HG02571 (cell line): Measurements from ENCODE around the gene ACAP2.
A peak's percentile ranks its signal among the peaks of the same experiment; 100 is the strongest.
"Not testable (repeated sequence)": the region's sequence is repeated elsewhere in the genome, so short reads cannot be mapped to it uniquely, and the experiment has no call there.

ENCODE experiments used
- ATAC-seq: cut with Tn5 transposase; IDR thresholded peaks from one replicate; pipeline ENCODE4 v1.9.1; 2021; ENCODE audit warnings: mild to moderate bottlenecking, moderate library complexity; ENCODE audit not compliant: unreplicated experiment

ACAP2 gene

DNA sequence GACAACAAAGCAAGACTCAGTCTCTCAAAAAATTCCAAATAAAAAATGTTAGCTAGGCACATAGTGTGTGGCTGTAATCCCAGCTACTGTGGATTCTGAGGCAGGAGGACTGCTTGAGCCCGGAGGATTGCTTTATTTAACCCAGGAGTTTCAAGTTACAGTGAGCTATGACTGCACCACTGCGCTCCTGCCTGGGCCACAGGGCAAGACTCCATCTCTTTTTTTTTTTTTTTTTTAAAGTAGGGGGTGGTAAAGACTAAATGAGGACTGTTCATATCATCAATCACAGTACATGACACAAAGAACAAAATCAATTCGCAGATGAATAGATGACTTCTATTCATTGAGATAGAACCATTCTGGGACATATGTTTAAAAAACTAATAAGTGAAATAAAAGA, 48.1 kb downstream of the ACAP2 start:
- no peak for ATAC-seq

GRCh38 chr3:195394024-195394423, 48.8 kb downstream of the ACAP2 start:
- ATAC-seq = peak; percentile 69

DNA sequence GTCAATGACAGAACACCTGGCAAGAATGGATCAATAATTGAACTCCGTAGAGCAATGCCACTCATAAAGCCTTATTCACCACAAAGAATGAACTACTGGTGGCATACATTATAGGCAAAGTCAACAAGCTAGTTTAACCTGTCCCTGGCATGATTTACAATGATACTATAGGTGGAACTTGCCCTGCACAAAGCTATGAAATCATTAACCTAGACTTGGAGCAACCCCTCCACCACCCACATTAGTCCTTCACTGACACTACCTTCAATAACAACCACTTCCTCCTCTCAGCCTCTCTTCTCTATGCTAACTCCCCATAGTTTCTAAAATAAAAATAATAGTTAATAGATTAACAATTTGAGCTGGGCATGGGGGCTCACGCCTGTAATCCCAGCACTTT, 54.4 kb downstream of the ACAP2 start:
- ATAC-seq = no peak

GRCh38 chr3:195386739-195387138, 56.1 kb downstream of the ACAP2 start:
- ATAC-seq = no peak

GRCh38 chr3:195385526-195385925, 57.3 kb downstream of the ACAP2 start:
- ATAC-seq = no peak

GRCh38 chr3:195384952-195385351, 57.9 kb downstream of the ACAP2 start:
- ATAC-seq = no peak

GRCh38 chr3:195372220-195372619, 70.6 kb downstream of the ACAP2 start:
- no peak for ATAC-seq

GRCh38 chr3:195366200-195366925, 76.5 kb downstream of the ACAP2 start:
- ATAC-seq = no peak

DNA sequence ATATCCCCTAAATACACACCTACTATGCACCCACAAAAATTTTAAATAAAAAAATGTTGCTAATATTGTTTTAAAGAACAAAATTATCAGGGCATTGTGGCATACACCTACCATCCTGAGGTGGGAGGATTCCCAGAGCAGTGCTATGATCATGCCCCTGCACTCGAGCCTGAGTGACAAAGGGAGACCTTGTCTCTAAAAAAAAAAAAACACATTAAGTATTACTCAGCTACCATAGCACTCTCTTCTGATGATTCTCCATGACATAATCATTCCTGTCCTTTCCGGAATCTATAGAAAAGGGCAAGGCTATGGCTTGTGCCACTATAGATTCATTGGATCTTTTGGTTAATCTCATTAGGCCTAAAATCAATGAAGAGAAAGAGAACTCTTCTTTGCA, 77.4 kb downstream of the ACAP2 start:
- ATAC-seq = no peak

- ATAC-seq = not testable (repeated sequence)
Observed at GRCh38 chr3:195357797-195358196, 85.0 kb downstream of the ACAP2 start.

DNA sequence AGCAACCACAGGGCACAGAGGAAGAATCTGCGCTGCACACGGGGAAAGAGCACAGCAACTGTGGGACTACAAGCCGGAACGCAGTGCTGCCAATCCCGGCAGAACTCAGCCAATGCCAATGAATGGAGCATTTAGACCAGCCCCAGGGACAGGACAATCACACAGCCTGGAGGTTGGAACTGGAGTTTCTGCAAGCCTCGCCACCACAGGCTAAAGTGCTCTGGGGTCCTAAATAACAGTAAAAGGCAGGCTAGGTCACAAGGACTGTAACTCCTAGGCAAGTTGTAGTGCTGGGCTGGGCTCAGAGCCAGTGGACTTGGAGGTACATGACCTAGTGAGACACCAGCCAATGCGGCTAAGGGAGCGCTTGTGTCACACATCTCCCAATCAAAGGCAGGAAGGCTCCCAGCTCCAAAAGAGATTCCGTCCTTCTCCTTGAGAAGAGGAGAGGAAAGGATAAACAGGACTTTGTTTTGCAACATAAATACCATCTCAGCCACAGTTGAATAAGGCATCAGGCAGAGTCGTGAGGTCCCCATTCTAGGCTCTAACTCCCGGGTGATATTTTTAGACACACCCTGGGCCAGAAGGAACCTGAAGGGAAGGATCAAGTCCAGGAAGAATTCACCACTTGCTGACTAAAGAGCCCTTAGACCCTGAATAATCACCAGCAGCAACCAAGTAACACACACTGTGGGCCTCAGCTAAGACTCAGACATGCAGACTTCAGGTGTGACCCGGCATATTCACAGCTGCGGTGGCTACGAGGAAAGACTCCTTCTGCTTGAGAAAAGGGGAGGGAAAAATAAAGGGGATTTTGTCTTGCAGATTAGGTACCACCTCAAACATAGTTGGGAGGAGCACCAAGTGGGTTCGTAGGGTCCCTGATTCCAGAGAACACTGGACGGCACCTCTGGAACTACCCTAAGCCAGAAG, 86.4 kb downstream of the ACAP2 start:
- no peak for ATAC-seq

DNA sequence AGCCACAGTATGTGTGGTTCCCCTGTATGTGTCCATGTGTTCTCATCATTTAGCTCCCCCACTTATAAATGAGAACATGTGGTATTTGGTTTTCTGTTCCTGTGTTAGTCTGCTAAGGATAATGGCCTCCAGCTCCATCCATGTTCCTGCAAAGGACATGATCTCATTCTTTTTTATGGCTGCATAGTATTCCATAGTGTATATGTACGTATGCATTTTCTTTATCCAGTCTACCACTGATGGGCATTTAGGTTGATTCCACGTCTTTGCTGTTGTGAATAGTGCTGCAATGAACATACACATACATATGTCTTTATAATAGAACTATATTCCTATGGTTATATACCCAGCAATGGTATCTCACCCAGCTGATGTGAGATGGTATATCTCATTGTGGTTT, 88.8 kb downstream of the ACAP2 start:
- ATAC-seq = not testable (repeated sequence)

DNA sequence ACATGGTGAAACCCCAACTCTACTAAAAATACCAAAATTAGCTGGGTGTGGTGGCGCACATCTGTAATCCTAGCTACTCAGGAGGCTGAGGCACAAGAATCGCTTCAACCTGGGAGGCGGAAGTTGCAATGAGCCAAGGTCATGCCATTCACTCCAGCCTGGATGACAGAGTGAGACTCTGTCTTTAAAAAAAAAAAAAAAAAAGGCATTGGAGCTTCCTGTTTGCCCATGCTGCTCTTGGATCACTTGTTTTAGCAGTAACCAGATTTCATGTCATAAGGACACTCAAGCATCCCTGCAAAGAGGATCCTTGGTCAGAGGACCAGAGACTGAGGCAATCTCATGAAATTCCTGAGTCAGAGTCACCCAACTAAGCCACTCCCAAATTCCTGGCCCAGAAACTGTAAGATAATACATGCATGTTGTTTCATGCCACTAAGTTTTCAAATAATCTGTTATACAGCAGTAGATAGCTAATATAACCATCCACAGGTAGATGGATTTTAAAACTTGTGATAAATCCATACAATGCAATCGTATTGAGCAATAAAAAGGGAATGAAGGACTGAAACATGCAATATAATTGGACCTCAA, 89.8 kb downstream of the ACAP2 start:
- ATAC-seq = no peak

DNA sequence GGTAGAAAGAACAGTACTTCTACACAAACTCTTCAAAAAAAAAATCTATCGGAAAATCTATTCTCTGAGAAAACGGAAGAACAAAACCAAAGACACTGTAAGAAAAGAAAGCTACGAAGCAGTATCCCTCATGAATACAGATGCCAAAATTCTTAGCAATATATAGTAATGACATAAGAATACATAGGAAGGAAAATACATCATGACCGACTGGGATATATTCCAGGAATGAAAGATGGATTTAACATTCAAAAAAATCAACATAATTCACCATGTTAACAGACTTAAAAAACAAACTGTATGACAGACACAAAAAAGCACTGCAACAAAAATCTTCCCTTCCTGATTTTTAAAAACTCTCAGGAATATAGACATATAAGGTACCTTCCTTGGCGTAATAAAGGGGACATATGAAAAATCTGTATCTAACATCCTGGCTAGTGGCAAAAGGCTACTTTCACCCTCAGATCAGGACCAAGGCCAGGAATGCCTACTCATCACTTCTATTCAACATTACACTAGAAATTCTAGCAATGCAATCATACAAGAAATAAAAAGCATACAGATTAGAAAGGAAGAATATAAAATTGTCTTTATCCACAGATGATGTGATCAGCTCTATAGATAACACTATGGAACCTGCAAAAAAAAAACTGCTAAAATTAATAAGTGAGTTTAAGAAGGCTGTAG, 94.2 kb downstream of the ACAP2 start:
- ATAC-seq = no peak

DNA sequence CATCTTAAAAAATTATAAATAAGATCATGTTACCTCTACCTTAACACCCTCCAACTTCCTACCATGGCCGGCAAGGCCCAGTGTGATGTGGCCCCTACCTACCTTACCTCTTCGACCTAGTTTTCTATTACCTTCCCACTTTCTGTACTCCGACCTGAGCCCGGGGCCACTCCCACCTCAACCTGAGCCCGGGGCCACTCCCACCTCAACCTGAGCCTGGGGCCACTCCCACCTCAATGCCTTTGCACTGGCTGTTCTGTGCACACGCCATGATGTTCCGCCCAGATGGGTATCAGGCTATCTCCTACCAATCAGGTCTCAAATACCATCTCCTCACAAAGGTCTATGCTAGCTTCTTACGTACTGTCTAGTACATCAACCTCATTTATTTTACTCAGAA, 105.1 kb downstream of the ACAP2 start:
- no peak for ATAC-seq

- ATAC-seq = no peak
Observed at GRCh38 chr3:195334967-195335366, 107.9 kb downstream of the ACAP2 start.

- no peak for ATAC-seq
Observed at GRCh38 chr3:195319060-195319459, 123.8 kb downstream of the ACAP2 start.

- no peak for ATAC-seq
Observed at GRCh38 chr3:195312714-195313113, 130.1 kb downstream of the ACAP2 start.

GRCh38 chr3:195307711-195308110, 135.1 kb downstream of the ACAP2 start:
- no peak for ATAC-seq

GRCh38 chr3:195306369-195306768, 136.5 kb downstream of the ACAP2 start:
- no peak for ATAC-seq

- ATAC-seq = no peak
Observed at GRCh38 chr3:195302431-195302830, 140.4 kb downstream of the ACAP2 start.
